ENCODE results near the gene ADAD2. TPM values are rescaled to one million over a fixed set of nuclear protein-coding genes. Genes with fewer than 3 reads are reported as not detected.

The ADAD2 gene
- total and polyA plus RNA-seq, 4 donors: 0.14 to 0.44 (median 0.33) TPM; not detected in 1

DNA sequence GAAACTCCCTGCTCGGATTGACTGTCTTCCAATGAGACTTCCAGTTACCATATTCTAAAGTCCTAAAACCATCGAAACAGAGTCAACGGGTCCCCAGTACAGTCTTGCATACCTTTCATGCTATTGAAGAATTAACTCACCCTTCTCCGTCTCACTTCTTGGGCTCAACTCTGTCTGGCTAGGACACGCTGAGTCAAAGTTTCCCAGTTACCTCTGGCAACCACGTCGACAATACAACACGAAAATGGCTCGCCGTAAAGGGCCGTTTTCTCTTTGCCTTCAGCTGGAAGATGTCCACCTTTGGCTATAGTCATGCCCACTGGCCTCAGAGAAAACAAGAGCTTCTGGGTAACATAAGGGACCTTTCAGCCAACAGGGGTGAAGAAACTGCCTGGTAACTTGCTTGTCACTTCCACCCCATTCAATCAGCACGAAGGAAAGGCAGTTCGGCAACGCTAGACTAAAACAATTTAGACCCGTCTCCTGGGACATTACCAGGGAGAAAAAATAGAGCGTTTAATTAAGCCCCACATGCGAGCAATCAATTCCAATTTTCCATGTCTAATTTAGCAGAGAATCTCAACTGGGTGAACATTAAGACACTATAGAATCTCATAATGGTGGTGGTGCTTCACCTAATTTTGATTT is 27.3 kb downstream of the ADAD2 start (continued):
- TF ChIP-seq FOXA1 (IDR thresholded peaks at IDR 0.05) (no peak), GABPA (IDR thresholded peaks at IDR 0.05 in 1 of 2, conservative IDR thresholded peaks at IDR 0.05 in 1 of 2) (no peak), NR2F2 (IDR thresholded peaks at IDR 0.05) (no peak), SP1 (IDR thresholded peaks at IDR 0.05) (no peak), HNF4G (IDR thresholded peaks at IDR 0.05) (no peak), FOXA2 (IDR thresholded peaks at IDR 0.05) (no peak)

GRCh38 chr16:84218956-84219355 is 28.0 kb downstream of the ADAD2 start:
- no peak overlapping the region for H3K9ac ChIP-seq (ENCODE audit: low read depth in 1 of 2, low read length in 2 of 2)
- no peaks in the 10 kb centered on the region for H3K9me3 ChIP-seq (ENCODE audit: control insufficient read depth in 4 of 4, low read length in 3 of 4)
- no peaks in the 10 kb centered on the region for H3K4me1 ChIP-seq (ENCODE audit: control insufficient read depth in 4 of 4, insufficient read depth in 4 of 4, low read length in 3 of 4)
- H3K4me3 ChIP-seq (ENCODE audit: low read depth in 1 of 3, low read length in 3 of 3): no peak overlapping the region
- no peaks in the 10 kb centered on the region for H3K36me3 ChIP-seq (ENCODE audit: control insufficient read depth in 4 of 4, insufficient read depth in 3 of 4, low read depth in 1 of 4, low read length in 3 of 4)
- no peak overlapping the region for H3K27ac ChIP-seq (ENCODE audit: low read depth in 1 of 2, low read length in 2 of 2)
- H3K27me3 ChIP-seq (ENCODE audit: control insufficient read depth in 4 of 4, insufficient read depth in 4 of 4, low read length in 3 of 4): peaks cover 0 to 2% (median 0%) of the 10 kb centered on the region in 4 donors
- 73% methylated on average over 6 of the region's 6 CpGs for WGBS
- DNase-seq (ENCODE audit: low spot score): no peak
- TF ChIP-seq RAD21 (IDR thresholded peaks at IDR 0.05) (no peak), SP1 (IDR thresholded peaks at IDR 0.05) (no peak), FOXA1 (IDR thresholded peaks at IDR 0.05) (no peak), HNF4G (IDR thresholded peaks at IDR 0.05) (no peak), NR2F2 (IDR thresholded peaks at IDR 0.05) (no peak), RXRA (IDR thresholded peaks at IDR 0.05) (no peak), EGR1 (IDR thresholded peaks at IDR 0.05; ENCODE audit: low read depth in 2 of 2) (no peak), ATF3 (IDR thresholded peaks at IDR 0.05) (no peak), HNF4A (conservative IDR thresholded peaks at IDR 0.05) (no peak), CTCF (IDR thresholded peaks at IDR 0.05; ENCODE audit: low read depth, low read length, missing input control) (no peak), ZBTB33 (IDR thresholded peaks at IDR 0.05) (no peak)
- TF ChIP-seq, protein P1, sequence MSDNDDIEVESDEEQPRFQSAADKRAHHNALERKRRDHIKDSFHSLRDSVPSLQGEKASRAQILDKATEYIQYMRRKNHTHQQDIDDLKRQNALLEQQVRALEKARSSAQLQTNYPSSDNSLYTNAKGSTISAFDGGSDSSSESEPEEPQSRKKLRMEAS (IDR thresholded peaks at IDR 0.05): no peak

- Histone ChIP-seq H3K4me1 (ENCODE audit: control insufficient read depth in 4 of 4, insufficient read depth in 4 of 4, low read length in 3 of 4) (no peaks in the 10 kb centered on the region), H3K4me3 (ENCODE audit: low read depth in 1 of 3, low read length in 3 of 3) (no peak overlapping the region), H3K9ac (ENCODE audit: low read depth in 1 of 2, low read length in 2 of 2) (no peak overlapping the region), H3K9me3 (ENCODE audit: control insufficient read depth in 4 of 4, low read length in 3 of 4) (no peaks in the 10 kb centered on the region), H3K36me3 (ENCODE audit: control insufficient read depth in 4 of 4, insufficient read depth in 3 of 4, low read depth in 1 of 4, low read length in 3 of 4) (no peaks in the 10 kb centered on the region), H3K27ac (ENCODE audit: low read depth in 1 of 2, low read length in 2 of 2) (no peak overlapping the region), H3K27me3 (ENCODE audit: control insufficient read depth in 4 of 4, insufficient read depth in 4 of 4, low read length in 3 of 4) (peaks cover 0 to 2% (median 0%) of the 10 kb centered on the region in 4 donors)
- DNase-seq (ENCODE audit: low spot score): no peak
- WGBS: 91% methylated on average over 1 of the region's 1 CpG
- TF ChIP-seq HNF4G (IDR thresholded peaks at IDR 0.05): no peak
- TF ChIP-seq TAF1 (conservative IDR thresholded peaks at IDR 0.05): no peak
- no peak for TF ChIP-seq CTCF (IDR thresholded peaks at IDR 0.05; ENCODE audit: low read depth, low read length, missing input control)
- TF ChIP-seq JUND (IDR thresholded peaks at IDR 0.05): no peak
- TF ChIP-seq YY1 (IDR thresholded peaks at IDR 0.05): no peak
- TF ChIP-seq NR2F2 (IDR thresholded peaks at IDR 0.05): no peak
- TF ChIP-seq GABPA (IDR thresholded peaks at IDR 0.05 in 1 of 2, conservative IDR thresholded peaks at IDR 0.05 in 1 of 2): no peak
- TF ChIP-seq REST (IDR thresholded peaks at IDR 0.05): no peak
- no peak for TF ChIP-seq EGR1 (IDR thresholded peaks at IDR 0.05; ENCODE audit: low read depth in 2 of 2)
These were observed 29.9 kb downstream of the ADAD2 start for GRCh38 chr16:84220851-84221250.

Data from liver (tissue), 9 donors.